GM12874 (cell line): Measurements from ENCODE around the gene CACNG6.

Source experiments
- CTCF ChIP-seq: IDR thresholded peaks from 2 replicates; pipeline ENCODE4 v1.5.1; 2011; ENCODE audit warnings: low read depth, mild to moderate bottlenecking, control low read depth, low read length, moderate library complexity; ENCODE audit not compliant: insufficient read depth

The CACNG6 gene

GRCh38 chr19:53993448-53993847 lies 2.0 kb downstream of the CACNG6 start:
- TF ChIP-seq CTCF, result no peak

- TF ChIP-seq CTCF, result no peak
These were observed 3.4 kb downstream of the CACNG6 start for GRCh38 chr19:53994811-53995210.

- no peak for TF ChIP-seq CTCF
These were observed 6.8 kb downstream of the CACNG6 start for GRCh38 chr19:53998223-53998622.

- TF ChIP-seq CTCF, result no peak
These were observed 8.3 kb downstream of the CACNG6 start for GRCh38 chr19:53999694-54000093.

- no peak for TF ChIP-seq CTCF
These were observed 10.1 kb downstream of the CACNG6 start for GRCh38 chr19:54001496-54001895.

DNA sequence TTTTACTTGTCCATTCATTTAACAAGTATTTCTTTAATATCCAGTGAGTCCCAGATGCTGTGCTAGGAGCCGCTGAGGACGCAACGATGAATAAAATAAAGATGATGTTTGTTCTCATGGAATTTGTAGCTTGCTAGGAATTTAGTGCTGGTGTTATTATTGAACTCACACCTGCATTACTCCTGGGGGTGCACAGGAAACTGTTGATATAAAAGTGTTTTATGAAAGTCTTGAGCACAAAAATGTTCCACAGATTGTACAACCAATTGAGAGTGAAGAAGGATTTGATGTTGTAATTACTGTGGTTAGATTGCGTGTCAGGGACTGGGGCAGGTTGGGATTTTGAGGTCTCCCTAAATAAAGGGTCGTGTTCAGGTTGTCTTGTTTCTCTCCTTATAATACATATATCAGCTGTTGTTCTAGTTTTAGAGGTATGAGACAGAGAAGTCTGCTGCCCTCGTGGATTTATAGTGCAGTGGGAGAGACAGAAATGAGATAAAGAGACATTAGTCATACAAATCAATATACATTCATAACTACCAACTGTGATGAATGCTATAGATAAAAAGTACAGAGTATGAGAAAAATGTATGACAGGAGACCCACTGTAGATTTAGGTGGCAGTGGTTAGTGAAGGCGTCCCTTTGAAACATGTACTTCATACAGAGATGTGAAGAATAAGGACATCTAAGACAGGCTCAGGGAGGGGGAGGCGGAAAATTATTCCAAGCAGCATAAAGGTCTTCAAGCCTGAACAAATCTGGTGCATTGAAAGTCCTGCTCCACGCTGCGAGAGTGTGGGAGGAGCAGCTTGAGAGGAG lies 11.3 kb downstream of the CACNG6 start:
- TF ChIP-seq CTCF, result no peak

DNA sequence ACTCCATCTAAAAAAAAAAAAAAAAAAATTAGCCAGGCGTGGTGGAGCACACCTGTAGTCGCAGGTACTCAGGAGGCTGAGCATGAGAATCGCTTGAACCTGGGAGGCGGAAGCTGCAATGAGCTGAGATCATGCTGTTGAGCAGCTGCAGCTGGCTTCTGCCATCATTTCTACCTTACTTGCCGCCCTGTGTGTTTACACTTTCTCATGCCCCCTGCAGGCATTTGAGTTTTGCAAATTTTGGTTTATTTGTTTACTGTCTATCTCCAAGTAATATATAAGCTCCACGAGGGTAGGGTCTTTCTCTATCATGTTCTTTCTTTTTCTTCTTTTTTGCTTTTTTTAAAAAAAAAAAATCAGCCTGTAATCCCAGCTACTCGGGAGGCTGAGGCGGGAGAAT lies 18.0 kb downstream of the CACNG6 start:
- no peak for TF ChIP-seq CTCF

DNA sequence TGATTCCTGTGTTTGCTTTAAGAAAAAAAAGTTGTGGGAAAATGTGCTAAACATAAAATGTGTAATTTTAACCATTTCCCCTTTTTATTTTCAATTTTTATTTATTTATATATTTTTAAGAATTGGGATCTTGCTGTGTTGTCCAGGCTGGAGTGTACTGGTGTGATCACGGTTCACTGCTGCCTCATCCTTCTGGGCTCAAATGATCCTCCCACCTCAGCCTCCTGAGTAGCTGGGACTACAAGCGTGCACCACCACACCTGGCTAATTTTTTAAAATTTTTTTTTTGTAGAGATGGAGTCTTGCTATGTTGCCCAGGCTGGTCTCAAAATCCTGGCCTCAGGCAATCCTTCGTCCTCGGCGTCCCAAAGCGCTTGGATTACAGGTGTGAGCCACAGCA lies 19.0 kb downstream of the CACNG6 start:
- TF ChIP-seq CTCF, result no peak
